Fibroblast of the conjunctiva (primary cell): ENCODE measurements around the gene IFNA7.
"Not testable (repeated sequence)": the region's sequence is repeated elsewhere in the genome, so short reads cannot be mapped to it uniquely, and the experiment has no call there.

Experiments
- DNase-seq: peaks from one replicate; pipeline ENCODE4 v3.0.0-alpha.2; 2010; ENCODE audit warnings: low read depth

The IFNA7 gene

DNA sequence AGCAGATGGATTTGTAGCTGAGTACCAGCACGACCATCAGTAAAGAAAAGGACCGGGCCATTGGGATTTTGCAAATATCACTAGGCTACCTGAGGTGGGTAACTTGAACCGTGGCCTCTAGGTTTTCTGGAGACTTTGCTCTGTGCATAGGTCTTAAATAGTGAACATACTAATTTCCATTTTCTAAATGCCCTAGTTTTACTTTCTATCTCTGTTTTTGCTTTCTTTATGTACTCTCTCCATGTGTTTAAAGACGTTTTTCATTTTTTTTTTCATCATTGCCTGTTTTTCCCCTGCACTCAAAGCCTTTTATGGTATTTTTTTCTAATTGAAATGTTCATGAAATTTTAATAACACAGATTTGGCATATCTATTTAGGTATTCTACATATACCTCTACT is at the start of gene IFNA7:
Gene IFNA7 (minus strand): TSS at position 101 of the 400 bp plus-strand sequence. CDS start 40 bp downstream, at position 61.
- DNase-seq, result not testable (repeated sequence)

DNA sequence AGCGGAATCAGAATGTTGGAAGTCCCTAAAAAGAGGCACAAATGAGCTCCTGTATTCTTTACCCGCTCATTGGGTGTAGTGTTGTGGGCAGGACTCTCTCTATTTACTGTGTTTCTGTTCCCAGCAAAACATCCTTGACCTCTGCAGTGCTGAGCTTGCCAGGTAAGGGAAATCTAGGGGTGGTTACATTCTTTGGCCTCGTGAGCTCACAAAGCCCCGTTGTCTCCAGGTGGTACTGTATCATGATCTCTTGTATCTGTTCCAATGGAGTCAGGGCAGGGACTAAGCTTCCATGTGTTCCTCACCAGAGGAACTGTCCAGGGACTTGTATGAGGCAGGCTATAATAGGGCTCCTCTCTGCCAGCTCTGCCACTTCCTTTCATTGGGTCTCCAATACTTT is 49.6 kb upstream of the IFNA7 start:
- DNase-seq, result no peak

DNA sequence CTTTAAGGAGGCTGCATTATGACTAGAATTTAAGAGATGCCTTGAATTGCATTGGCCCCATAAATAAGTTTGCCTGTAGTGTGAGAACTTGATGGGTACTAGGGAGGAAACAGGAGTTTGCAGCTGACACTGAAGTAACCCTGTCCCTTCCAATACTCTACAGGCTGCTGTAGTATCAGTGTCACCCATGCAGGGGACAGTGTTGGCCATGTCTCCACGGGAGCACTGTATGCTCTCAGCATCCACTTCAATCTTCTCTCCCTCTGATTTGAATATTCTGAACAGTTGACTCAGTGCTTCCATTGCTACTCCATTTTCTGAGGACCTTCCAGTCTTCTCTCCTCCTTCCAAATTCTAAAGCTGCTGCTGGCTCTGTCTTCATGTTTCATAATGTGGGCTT is 49.2 kb upstream of the IFNA7 start:
- DNase-seq, result no peak

DNA sequence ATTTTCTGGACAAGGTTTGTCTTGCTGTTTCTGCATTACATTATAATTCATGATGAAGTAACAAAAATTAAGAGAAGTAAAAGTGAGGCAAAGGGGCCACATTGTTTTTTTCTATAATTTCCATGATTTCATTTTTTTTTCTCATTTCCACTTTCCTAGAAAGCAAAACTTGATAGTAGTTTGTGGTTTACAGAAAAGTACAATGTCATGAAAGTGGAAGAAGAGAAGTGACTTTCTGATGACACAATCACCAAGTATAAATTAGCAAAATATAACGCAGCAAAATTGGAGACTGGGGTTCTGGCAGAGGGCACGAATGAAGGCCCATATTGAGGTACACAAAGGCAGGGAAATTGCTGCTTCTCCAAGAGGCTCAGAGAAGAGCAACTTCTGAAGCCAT is 42.8 kb upstream of the IFNA7 start:
- DNase-seq, result no peak

DNA sequence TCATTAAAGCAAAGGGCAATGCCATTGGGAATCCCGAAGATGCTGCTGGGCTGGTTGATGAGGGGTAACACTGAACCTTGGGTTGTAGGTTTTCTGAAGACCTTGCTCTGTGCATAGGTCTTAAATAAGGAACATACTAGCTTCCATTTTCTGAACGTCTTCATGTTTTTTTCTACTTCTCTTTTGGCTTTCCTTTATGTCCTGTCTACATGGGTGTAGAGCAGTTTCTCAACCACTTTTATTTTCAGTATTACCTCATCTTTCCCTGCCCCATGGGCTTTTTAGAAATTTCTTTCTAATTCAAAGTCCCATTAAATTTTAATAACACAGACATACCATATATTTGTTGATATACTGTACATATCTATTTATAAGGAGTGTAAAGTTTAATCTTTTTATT is 37.9 kb upstream of the IFNA7 start, which contains the start of gene IFNA14:
Gene IFNA14 (minus strand): TSS at position 95 of the 400 bp plus-strand sequence. CDS start 70 bp downstream, at position 25.
- no peak for DNase-seq

DNA sequence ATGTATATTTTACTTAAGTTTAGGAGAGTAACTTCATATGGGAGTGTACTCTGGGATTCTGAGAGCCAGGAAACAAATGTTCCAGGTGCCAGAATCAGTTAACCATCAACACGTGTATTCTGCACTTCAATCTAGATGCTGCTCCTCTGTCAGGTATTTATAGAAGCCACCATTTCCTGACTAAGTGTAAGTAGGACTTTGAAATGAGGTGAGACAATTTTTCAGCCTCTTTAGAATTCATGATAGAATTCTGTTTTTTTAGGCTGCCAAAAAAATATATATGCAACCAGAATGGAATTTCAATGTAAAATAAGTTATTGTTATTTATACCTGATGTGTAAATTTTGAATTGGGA is 34.3 kb upstream of the IFNA7 start:
- not testable (repeated sequence) for DNase-seq

DNA sequence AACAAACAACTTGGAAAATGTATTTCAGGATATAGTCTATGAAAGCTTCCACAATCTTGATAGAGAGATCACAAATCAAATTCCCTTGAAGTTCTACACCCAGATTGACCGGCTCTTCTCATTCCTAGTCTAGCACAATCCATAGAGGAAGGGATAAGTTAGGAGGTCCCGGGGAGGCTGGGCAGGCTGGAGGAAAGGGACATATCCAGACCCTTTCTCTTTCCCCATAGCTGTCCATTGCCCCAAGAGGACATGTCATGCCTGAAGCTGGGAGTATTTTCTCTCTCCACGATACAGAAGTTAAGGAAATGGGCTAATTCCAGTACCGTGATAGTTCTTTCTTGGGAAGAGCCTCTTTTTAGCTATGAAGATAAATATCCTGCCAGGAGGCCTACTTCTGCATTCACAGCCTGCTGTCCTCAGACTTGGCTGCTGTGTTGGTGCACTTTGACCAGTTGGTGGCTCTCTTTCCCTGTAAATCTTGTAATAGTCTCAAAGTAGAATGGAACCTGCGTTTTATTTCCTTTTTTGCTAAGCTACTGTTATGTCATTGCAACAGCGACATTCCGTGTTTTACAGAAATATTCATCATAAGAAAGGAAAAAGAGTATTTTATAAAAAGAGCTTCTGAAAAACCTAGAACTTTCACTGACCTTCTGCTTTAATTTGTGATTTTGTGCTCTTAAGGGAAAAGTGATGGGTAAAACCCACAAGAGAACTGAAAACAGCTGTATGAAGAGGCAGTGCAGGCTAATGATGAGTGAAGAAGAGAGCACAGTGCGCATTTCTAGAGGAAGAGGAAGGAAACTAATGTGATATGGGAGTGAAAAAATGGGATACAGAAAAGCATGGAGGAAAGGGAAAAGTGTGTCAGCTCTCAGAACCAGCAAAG is 33.7 kb upstream of the IFNA7 start:
- DNase-seq, result peak; percentile 14

DNA sequence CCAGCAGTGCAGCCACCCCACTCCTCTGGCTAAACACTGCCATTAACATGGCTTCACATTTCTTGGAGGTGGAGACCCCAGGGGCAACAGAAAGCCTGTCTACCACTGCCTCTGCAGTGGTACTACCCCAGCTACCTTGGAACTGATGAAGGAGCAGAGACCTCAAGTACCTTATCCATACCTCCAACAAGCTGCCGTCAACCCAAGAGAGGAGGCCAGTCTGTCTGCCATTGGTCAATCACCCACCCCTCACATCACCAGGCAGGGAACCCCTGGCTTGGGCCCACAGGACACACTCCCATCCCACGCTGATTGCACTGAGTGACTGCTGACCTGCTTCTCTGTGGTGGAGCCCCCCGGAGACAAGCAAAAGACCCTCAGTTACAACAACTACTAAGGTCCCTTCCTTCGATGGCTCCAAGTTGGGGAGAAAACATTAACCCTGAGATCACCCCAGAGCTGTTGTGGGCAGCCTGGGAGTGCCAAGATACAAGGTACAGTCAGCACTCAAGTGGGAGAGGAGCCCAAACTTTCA is 32.2 kb upstream of the IFNA7 start:
- DNase-seq, result no peak

DNA sequence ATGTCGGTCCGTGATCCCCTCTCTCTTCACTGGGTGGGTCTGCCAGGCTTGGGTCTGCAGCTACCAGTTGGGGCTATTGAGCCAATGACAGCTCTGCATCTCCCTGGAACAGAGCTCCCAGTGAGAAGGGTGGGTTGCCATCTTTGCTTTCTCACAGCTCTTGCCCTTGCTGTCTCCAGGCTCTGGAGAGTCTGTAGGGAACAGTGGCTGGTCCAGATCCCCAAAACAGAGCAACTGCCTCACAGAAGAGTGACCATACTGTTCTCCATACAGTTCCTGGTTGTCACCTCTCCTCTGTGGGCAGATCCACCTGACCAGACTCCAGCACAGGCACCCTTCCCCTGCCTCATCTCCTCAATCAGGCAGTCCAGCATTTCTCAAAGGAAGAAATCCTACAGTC is 31.3 kb upstream of the IFNA7 start:
- no peak for DNase-seq

DNA sequence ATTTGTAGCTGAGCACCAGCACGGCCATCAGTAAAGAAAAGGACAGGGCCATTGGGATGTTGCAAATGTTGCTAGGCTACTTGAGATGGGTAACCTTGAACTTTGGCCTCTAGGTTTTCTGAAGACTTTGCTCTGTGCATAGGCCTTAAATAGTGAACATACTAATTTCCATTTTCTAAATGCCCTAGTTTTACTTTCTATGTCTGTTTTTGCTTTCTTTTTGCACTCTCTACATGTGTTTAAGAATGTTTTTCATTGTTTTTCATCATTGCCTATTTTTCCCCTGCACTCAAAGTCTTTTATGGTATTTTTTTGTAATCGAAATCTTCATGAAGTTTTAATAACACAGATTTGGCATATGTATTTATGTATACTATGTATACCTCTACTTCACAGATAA is 26.1 kb upstream of the IFNA7 start, which contains the start of gene IFNA17:
Gene IFNA17 (minus strand): TSS at position 101 of the 400 bp plus-strand sequence. CDS start 49 bp downstream, at position 52.
- DNase-seq, result no peak

DNA sequence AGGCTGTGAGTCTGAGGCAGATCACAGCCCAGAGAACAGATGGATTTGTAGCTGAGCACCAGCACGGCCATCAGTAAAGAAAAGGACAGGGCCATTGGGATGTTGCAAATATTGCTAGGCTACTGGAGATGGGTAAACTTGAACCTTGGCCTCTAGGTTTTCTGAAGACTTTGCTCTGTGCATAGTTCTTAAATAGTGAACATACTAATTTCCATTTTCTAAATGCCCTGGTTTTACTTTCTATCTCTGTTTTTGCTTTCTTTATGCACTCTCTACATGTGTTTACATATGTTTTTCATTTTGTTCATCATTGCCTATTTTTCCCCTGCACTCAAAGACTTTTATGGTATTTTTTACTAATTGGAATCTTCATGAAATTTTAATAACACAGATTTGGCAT is 15.2 kb upstream of the IFNA7 start, which contains the start of gene IFNA16:
Gene IFNA16 (minus strand): TSS at position 101 of the 400 bp plus-strand sequence. CDS start 6 bp downstream, at position 95.
- DNase-seq, result not testable (repeated sequence)

DNA sequence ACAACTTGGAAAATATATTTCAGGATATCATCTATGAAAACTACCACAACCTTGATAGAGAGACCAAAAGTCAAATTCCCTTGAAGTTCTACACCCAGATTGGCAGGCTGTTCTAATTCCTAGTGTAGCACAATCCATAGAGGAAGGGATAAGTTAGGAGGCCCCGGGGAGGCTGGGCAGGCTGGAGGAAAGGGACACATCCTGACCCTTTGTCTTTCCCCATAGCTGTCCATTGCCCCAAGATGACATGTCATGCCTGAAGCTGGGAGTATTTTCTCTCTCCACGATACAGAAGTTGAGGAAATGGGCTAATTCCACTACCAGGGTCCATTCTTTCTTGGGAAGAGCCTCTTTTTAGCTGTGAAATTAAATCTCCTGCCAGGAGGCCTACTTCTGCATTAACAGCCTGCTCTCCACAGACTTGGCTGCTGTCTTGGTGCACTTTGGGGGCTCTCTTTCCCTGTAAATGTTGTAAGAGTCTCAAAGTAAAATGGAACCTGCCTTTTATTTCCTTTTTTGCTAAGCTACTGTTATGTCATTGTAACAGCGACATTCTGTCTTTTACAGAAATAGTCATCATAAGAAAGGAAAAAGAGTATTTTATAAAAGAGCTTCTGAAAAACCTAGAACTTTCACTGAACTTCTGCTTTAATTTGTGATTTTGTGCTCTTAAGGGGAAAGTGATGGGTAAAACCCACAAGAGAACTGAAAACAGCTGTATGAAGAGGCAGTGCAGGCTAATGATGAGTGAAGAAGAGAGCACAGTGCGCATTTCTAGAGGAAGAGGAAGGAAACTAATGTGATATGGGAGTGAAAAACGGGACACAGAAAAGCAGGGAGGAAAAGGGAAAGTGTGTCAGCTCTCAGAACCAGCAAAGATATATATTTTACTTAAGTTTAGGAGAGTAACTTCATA is 11.7 kb upstream of the IFNA7 start:
- DNase-seq, result not testable (repeated sequence)

DNA sequence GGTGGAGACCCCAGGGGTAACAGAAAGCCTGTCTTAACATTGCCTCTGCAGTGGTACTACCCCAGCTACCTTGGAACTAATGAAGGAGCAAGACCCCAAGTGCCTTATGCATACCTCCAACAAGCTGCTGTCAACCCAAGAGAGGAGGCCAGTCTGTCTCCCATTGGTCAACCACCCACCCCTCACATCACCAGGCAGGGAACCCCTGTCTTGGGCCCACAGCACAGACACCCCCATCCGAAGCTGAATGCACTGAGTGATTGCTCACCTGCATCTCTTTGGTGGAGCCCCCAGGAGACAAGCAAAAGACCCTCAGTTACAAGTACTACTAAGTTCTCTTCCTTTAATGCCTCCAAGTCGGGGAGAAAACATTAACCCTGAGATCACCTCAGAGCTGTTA is 10.2 kb upstream of the IFNA7 start:
- DNase-seq, result not testable (repeated sequence)

DNA sequence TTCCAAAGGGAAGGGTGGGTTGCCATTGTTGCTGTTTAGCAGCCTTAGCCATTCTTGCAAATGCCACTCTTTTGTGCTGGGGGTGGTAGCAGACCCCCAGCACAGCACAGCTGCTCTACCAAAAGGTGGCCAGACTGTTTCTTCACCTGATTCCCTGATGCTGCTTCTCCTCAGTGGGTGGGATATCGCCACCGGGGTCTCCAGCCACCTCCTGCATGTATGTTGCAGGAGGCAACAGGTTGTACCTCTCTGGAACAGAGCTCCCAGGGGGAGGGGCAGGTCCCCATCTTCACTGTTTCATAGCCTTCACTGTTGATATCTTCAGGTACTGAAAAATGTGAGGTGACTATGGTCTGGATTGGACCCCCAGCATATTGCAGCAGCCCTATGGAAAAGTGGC is 8.8 kb upstream of the IFNA7 start:
- DNase-seq, result not testable (repeated sequence)

DNA sequence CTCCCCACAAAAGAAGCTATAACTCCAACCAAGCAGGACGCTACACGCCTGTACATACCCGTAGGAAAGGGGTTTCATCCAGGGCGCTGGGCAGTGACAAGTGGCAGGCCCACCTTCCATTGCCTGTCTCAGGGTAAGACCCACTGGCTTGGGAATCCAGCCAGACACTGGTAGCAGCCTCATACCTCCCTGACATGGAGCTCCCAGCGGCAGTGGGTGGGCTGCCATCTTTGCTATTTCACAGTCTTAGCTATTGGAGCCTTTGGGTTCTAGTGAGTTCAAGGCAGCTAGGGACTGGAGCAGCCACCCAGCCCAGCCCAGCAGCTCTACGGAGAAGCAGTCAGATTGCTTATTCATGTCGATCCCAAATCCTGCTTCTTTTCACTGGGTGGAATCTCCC is 8.3 kb upstream of the IFNA7 start:
- no peak for DNase-seq

DNA sequence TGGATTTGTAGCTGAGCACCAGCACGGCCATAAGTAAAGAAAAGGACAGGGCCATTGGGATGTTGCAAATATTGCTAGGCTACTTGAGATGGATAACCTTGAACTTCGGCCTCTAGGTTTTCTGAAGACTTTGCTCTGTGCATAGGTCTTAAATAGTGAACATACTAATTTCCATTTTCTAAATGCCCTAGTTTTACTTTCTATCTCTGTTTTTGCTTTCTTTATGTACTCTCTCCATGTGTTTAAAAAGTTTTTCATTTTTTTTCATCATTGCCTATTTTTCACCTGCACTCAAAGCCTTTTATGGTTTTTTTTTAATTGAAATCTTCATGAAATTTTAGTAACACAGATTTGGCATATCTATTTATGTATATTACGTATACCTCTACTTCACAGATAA is 5.0 kb upstream of the IFNA7 start, which contains the start of gene IFNA10:
Gene IFNA10 (minus strand): TSS at position 101 of the 400 bp plus-strand sequence. CDS start 46 bp downstream, at position 55.
- not testable (repeated sequence) for DNase-seq

DNA sequence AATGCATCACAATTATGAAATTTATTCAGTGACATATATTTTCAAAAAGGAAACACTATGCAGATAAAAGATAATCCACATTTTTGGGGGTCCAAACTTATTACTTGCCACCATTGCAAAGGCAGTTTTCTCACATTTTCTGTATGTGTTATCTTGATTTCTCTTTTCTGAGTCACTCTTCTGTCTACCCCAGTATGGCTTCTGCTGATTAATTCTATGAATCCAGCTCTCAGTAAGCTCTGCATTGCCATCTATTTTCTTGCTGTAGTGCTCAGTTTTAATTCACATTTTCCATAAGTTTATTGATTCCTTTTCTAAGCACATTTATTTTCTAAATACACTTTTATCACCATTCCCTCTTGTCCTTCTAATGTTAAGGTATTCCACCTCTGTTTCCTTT is 3.2 kb upstream of the IFNA7 start:
- DNase-seq, result no peak

DNA sequence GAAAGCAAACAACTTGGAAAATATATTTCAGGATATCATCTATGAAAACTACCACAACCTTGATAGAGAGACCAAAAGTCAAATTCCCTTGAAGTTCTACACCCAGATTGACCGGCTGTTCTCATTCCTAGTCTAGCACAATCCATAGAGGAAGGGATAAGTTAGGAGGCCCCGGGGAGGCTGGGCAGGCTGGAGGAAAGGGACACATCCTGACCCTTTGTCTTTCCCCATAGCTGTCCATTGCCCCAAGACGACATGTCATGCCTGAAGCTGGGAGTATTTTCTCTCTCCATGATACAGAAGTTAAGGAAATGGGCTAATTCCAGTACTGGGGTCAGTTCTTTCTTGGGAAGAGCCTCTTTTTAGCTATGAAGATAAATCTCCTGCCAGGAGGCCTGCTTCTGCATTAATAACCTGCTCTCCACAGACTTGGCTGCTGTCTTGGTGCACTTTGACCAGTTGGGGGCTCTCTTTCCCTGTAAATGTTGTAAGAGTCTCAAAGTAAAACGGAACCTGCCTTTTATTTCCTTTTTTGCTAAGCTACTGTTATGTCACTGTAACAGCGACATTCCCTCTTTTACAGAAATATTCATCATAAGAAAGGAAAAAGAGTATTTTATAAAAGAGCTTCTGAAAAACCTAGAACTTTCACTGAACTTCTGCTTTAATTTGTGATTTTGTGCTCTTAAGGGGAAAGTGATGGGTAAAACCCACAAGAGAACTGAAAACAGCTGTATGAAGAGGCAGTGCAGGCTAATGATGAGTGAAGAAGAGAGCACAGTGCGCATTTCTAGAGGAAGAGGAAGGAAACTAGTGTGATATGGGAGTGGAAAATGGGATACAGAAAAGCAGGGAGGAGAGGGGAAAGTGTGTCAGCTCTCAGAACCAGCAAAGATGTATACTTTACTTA is 6.9 kb downstream of the IFNA7 start:
- not testable (repeated sequence) for DNase-seq

DNA sequence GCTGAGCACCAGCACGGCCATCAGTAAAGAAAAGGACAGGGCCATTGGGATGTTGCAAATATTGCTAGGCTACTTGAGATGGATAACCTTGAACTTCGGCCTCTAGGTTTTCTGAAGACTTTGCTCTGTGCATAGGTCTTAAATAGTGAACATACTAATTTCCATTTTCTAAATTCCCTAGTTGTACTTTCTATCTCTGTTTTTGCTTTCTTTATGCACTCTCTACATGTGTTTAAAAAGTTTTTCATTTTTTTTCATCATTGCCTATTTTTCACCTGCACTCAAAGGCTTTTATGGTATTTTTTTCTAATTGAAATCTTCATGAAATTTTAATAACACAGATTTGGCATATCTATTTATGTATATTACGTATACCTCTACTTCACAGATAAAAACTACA is 14.5 kb downstream of the IFNA7 start, which contains the start of gene IFNA4:
Gene IFNA4 (minus strand): TSS at position 101 of the 400 bp plus-strand sequence. CDS start 56 bp downstream, at position 45.
- DNase-seq, result not testable (repeated sequence)
